ENCODE measurements around the gene COG5.

COG5 gene

DNA sequence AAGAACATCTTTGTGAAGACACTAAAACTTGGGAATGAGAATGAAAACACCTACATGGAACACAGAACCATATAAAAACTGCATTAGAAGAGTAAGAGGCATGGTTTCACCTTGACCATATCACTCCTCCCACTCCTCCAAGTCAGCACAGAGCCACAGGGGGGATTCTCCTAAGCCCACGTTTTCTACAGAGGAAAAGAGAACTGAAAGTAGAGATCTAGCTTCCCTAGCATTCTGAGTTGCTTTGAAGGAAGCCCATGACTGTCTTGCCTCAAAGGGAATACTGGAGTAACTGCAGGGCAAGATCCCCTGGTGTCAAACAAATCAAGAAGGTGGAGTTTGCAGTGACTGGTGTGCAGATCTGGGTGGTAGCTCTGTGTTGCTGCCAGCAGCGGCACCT lies 351.0 kb downstream of the COG5 start:
- DNase-seq, result no peak

DNA sequence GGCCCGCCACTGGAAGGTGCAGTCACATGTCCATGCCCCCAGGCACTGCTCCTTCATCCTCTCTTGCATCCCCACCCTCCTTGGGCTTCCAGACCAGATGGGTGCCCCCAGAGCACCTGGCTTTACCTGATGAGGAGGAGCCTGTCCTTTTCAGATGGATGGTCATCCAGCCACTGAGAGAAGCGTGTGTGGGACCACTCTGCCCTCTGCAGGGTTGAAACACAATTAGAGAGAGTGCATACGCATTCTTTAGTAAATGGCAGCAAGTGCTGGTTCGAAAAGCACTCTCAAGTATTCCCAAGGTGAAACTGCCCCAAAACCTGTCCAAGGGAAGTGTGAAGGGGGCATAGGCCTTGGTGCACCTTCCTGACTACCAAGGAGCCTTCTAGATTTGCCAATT lies 353.3 kb downstream of the COG5 start:
- no peak for DNase-seq

DNA sequence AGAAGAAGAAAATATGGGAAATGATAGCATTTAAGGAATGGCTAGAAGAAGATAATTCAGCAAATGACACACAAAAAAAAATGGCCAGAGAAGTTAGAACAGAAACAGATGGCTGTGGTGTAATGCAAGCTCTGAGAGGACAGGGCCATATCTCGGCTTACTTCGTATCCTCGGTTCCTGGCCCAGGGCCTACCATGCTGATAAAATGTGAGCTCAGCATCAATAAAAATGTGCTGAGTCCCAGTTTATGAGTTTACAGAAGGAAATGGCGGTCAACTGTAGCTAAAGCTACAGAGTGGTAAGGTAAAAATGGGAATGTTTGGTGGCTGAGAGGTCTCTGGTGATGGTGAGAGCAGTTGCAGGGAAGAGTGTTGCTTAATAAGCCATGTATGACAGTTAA lies 354.2 kb downstream of the COG5 start:
- DNase-seq, result no peak

DNA sequence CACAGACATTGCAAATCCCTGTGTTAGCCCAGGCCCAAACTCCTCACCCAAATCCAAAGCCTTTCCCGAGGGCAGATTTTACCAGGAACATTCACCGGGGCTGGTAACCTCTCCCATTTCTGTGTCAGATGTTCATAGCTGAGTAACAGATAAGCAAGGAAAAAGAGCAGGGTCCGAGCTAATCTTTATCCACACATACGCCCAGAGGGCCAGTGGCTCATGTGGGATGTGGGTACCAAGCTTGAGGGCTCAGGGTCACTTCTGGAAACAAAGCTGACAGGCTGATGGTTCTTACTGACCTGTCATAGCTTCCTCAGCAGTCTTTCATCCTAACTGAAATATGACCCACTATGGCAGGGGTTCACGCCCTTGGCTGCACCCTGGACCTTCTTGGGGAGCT lies 355.2 kb downstream of the COG5 start:
- no peak for DNase-seq

DNA sequence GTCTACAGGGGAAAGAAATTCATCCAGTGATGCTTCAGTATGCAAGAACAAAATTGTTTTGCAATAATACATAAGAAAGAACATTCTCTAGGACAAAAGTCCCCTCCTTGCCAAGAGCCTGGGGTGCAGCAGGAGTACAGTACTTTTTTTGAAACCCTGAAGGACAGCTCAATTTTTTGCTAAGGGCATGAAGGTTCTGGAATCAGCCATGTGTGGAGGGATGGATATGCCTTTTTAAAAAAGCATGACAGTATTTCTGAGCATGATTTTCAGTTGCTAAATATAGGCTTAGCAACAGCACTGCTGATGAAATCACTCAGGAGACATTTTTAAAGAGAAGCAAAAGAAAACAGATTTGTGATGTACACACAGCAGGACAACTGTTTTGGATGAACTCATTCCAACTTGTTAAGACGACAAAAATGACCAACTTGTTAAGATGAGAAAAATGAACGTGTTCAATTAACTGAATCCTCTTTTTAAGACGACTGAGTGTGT lies 355.6 kb downstream of the COG5 start:
- no peak for DNase-seq

DNA sequence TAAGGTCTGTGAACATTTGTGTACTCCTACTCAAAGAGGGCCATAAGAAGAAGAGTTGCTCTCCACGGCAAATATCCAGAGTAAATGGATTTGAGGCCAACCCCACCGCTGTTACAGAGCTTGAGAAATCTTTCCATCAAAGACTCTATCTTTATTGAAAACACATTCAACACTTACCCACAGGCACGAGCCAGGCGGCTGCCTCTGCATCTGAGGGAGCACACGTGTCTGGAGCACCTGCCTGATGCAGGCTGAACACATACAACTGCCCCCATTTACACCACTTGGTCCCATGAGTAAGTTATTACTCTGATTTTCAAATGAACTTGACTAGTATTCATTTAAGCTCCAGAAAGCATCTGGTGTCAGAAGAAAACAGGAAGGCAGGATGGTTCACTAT lies 356.3 kb downstream of the COG5 start:
- no peak for DNase-seq

DNA sequence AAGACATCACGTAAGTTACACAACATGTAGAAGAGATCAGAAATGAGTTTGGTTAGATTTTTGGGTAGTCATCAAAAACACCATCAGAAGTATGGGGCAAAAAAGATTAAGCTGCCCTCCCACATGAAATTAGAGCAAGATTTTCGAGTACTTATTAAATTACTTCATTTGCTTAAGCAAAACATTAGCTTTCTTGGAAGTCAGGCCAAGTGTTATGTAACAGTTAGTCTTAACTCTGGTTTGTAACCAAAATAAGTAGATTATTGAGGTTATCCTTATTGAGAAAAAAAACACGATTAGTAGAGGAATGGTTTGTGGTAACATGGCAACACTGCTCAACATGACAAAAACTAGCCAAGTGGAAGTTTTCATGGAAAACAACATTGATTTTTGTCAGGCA lies 357.0 kb downstream of the COG5 start:
- no peak for DNase-seq

DNA sequence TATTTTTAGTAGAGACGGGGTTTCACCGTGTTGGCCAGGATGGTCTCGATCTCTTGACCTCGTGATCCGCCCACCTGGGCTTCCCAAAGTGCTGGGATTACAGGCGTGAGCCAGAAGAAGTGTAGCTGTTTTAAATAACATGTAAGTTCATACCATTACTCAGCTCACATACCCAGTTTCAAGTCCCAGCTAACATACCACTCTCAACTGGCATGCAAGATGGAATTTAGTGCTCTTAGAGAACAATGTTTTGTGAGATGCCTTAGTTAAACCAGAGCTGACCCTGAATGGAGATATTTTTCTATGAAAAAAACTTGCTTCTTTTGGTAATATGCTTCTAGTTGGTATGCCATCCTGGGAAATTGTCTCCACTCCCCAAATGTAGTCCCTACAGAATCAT lies 357.6 kb downstream of the COG5 start:
- DNase-seq, result no peak

DNA sequence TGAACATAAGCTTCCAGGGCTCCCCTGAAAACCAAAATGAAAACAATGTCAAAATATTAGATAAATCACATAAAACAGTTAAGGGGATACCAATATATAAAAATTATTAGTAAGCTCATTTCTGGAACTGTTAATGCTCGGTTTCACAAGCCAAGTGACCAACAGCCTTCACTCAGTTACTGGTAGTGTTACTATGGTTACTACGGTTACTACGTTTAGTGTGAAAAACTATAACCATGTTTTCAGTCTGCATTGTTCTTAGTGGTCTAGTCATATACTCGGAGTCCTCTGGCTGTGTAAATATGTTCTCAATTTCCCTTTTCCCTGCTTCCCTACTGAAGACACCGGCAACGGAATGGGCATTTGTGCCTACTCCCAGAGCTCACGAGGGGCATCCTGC lies 360.1 kb downstream of the COG5 start:
- DNase-seq, result no peak

DNA sequence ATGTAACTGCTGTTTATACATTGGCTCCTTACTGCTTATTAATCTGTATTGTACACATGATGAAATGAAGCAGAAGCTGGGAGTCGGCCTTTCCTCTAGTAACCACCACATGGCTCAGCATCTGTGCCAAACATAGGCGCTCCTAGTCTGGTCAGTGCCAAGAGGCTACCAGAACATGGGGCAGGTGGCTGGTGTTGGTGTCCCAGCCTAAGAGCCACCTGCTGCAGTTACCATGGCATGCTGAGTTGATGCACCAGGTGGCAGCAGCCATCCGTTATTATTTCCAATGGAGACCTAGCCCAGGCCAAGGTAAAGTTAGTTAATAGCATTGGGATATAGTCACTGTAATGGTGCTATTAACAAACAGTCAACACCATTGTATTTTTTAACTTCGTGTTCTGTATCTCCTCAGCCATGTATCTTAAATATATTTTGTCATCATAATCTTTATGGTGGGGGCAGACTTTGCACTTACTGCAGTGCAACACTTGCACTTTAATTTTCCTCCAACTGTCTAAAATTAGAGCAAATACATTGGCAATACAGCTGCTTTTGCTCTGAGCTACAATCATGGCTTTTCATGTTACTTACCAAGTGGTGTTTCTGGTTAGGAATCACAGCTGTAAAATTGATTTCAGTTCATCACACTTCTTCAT lies 361.8 kb downstream of the COG5 start:
- peak; percentile 69 for DNase-seq

DNA sequence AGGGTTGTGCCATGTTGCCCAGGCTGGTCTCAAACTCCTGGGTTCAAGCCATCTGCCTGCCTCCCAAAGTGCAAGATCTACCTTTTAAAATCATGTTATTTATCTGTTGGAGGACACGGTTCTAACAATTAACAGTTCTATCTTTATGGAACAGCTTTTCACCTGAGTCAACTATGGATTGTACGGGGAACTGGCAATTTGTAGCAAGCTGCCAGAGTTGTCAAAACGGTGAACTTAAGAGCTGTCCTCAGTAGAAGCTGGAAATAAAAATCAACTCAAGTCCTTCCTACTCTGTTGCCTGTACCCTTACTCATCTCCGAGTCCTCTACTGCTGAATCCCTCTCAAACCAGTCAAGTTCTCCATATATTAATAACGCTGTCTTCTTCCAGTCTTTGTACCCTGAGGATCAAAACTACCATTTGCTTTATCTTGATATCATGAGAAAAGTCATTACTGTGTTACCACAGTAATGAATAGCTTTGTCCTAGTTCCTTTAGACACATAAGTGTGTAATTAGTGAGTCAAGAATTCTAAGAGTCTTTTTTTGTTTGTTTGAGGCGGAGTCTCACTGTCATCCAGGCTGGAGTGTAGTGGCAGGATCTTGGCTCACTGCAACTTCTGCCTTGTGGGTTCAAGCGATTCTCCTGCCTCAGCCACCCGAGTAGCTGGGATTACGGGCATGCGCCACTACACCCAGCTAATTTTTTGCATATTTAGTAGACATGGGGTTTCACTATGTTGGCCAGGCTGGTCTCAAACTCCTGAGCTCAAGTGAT lies 366.7 kb downstream of the COG5 start:
- no peak for DNase-seq

DNA sequence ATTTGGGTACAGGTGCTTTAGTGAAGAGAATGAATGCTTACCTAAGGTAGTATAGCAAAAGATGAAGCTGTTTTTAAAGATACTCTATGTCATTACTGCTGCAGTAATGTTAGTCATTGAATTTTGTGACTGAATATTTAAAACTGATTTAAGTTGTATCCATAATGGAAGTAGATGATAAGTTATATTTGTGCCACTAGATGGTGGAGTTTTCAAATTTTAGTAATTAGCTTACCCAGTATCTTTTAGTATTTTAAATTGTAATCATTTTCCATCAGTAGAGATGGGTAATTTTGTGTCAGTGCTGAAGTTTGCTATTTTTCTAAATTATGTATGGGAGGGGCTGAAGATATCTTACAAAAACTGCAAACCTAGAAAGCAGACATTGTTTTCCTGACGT lies 369.7 kb downstream of the COG5 start:
- DNase-seq, result no peak

DNA sequence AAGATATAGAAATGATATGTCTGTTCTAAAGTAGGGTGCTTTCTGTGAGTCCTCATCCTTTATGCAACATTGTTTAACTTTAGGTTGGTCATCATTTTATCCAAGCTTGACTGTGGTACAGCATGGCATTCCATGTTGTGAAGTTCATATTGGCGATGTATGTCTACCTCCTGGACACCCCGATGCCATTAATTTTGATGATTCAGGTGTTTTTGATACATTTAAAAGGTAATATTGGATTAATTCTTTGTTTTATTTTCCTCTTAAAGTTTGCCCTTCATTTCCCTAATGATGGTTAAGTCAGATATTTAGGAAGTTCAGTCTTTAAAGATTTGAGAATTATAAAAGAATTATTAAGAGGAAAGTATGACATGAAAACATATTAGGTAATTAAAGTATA lies 373.6 kb downstream of the COG5 start:
- no peak for DNase-seq

DNA sequence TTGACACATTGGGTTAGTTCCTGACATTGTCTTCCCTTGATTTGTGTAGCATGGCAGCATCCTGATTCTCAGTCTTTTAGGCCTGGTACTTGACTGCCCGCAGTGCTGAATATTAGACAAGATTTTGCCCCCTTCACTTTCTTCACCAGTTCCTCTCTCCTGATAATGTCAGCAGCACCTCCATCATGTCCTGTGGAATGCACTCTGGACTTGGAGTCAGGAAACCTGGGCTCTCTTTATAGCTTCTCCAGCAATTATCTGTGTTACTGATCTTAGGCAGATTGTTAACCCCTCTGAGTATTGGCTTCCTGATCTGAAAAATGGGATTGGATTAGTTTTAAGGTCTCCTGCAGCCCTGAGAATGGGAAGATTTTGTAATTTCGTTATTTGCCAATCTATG lies 375.9 kb downstream of the COG5 start:
- no peak for DNase-seq

DNA sequence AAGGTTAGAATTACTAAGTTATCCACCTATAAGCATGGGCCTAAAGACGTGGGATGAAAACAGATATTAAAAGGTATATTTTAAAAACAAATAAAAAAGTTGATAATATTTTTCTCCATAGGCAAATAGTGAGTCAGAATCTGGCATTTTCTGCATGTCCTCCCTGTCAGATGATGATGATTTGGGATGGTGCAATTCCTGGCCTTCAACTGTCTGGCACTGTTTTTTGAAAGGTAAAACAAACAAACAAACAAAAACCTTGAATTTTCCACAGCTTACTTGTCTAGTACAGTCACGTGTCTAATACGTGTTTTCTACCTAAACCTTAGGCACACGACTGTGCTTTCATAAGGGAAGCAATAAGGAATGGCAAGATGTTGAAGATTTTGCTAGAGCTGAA lies 377.5 kb downstream of the COG5 start:
- DNase-seq, result no peak

DNA sequence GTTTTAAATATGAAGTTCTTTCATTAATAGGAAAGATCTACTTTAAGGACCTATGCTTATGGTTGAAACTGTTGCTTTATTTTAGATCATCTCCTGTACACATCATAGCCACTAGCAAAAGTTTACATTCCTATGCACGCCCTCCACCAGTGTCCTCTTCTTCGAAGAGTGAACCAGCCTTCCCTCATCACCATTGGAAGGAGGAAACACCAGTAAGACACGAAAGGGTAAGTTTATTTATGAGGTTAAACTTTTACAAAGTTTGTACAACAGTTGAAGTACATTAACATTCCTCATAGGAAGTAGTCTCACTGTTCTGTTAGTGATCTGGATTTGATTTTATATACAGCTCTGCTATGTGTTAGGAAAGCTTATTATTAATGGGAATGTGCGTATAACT lies 378.0 kb downstream of the COG5 start:
- no peak for DNase-seq

DNA sequence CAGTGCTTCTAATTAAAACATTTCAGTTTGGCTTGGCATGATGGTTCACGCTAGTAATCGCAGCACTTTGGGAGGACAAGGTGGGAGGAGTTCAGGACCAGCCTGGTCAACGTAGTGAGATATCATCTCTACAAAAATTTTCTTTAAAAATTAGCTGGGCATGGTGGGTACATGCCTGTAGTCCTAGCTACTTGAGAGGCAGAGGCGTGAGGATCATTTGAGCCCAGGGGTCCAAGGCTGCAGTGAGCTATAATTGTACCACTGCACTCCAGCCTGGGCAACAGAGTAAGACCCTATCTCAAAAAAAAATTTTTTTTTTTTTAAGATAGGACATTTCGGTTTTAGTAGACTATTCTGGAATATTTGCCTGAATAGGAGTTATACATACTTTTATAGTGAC lies 382.5 kb downstream of the COG5 start:
- DNase-seq, result no peak

DNA sequence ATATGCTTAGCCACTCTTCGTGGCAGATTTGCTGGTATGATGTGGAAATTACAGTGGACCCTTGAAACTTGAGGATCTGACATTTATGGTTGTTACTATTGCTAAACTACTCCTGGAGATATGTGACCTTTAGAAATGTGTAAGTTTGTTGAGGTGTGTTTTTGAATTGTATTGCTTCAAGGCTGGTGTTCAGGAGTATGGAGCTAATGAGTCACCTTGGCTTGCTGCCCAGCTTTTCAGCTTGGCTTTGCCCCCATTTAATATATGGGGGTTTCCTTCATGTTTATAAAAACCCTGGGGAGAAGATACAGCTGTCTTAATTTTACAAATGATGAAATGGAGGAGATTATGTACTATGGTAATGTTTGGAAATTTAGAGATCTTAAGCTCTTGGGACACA lies 383.3 kb downstream of the COG5 start:
- no peak for DNase-seq

DNA sequence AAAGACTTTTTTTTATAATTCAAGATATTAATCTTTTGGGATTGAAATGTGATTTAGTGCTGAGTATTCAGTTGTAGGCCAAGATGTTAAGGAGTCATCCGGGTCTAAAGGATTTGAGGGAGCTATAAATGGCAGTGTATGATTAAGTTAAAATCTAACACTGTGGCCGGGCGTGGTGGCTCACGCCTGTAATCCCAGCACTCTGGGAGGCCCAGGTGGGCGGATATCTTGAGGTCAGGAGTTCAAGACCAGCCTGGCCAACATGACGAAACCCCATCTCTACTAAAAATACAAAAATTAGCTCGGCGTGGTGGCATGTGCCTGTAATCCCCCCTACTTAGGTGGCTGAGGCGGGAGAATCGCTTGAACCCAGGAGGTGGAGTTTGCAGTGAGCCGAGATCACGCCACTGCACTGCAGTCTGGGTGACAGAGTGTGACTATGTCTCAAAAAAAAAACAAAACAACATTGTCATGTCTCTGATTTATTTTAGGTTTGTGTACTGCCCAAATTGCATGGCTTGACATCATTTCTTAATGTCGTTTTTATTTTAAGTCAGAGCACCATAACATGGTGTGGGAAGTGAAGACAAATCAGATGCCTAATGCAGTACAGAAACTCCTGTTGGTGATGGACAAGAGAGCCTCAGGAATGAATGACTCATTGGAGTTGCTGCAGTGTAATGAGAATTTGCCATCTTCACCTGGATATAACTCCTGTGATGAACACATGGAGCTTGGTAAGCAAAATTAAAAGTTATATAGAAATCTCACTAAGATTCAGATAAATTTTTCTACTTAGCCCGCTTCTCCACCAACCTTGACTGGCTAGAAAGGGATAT lies 384.2 kb downstream of the COG5 start:
- no peak for DNase-seq

DNA sequence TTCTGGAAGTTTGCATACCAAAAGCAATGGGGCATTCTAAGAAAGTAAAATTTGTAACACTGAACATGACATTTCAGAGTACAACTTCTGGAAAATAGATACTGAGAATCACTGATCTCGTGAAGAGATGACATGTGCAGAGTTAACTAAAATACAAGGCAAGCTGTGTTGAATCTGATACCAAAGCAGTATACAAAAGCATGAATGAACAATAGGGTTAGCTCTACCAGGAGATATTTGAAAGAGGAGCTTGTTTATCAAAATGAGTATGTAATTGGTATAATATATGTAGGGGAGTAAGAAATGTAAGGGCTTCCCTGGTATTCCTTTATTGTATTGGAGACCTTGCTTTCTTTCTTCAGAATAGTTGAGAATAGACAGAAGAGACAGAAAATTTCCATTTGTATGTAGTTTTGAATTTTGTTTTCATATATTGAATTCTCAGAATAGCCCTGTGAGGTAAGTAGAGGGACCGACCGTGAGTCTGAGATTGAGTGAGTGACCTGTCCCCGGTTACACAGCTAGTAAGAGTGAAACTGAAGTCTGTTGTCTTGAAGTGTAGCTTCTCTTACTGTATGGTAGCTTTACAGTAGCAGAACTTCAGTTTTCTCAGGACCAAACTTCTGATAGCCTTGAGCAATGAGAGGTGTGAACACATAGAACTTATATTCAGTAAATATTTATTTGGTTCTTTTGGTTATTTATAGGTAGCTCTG lies 389.9 kb downstream of the COG5 start:
- DNase-seq, result no peak

DNA sequence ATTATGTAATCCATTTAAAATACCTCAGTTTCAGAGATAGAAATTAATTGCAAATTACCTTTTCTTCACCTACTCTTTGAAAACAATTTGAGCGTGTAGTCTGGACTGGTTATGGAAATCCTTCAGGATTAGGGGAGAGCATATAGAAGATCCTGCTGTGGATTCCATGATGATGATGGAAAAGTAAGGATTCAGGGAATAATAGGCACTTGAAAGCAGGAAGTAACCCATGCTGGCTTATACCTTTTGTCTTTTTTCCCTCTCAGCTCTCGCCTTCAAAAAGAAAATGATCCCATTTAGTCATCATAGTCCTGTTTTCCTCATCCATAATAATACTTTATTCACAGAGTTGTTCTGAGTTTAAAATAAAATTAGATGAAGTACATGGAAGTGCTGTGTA lies 390.5 kb downstream of the COG5 start:
- peak; percentile 16 for DNase-seq

DNA sequence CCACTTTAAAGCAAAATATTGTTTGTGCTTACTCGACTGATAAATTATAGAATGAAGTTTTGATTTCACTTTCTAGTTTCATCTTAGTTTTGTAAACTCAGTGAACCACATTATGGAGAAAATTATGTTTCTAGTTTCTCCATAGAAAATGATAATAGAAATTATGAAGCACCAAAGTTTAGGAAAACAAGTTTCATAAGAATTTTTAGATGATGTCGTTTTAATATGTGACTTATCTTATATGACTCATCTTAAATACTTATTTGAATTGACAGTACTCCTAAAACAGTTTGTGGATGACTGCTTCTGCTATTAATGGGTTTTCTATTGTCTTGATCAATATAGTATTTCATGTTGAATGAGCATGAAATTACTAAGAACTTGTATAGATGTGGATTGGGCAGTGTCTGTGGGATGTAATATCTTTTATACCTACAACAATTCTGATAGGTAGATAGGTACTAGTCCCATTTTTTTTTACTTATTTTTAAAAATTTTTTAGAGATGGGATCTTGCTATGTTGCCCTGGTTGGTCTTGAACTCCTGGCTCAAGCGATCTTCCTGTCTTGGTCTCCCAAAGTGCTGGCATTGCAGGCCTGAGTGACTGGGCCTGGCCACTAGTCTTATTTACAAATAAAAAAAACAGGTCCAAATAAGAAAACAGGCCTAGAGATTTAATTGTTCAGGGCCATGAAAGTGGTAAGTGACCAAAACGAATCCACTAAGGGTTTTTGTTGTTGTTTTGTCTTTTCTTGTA lies 391.3 kb downstream of the COG5 start:
- no peak for DNase-seq

Data from NCI-H2029 (cell line).